Activated naive CD8-positive, alpha-beta T cell treated with anti-CD3 and anti-CD28 coated beads, Interleukin-2, amount 50 U/mL, for 16 hours (primary cell): ENCODE measurements around the gene ZDHHC11B.
"Not testable (repeated sequence)": the region's sequence is repeated elsewhere in the genome, so short reads cannot be mapped to it uniquely, and the experiment has no call there.

Experiments used
- DNase-seq: peaks from one replicate; pipeline ENCODE4 v3.0.0-alpha.2; 2020; ENCODE audit warnings: low read depth, low spot score

ZDHHC11B gene

GRCh38 chr5:753567-754142 lies 30.9 kb downstream of the ZDHHC11B start:
- not testable (repeated sequence) for DNase-seq

GRCh38 chr5:752532-753115 lies 31.9 kb downstream of the ZDHHC11B start:
- not testable (repeated sequence) for DNase-seq

- DNase-seq: not testable (repeated sequence)
These were observed 32.5 kb downstream of the ZDHHC11B start for GRCh38 chr5:751992-752391.

GRCh38 chr5:751496-751895 lies 33.0 kb downstream of the ZDHHC11B start:
- DNase-seq: no peak

GRCh38 chr5:750226-750625 lies 34.3 kb downstream of the ZDHHC11B start:
- not testable (repeated sequence) for DNase-seq

GRCh38 chr5:749101-749670 lies 35.3 kb downstream of the ZDHHC11B start:
- DNase-seq: no peak

- not testable (repeated sequence) for DNase-seq
These were observed 36.2 kb downstream of the ZDHHC11B start for GRCh38 chr5:748011-748980.

GRCh38 chr5:747303-747844 lies 37.2 kb downstream of the ZDHHC11B start:
- DNase-seq: not testable (repeated sequence)

- DNase-seq: no peak
These were observed 38.2 kb downstream of the ZDHHC11B start for GRCh38 chr5:746258-746761.

- DNase-seq: not testable (repeated sequence)
These were observed 39.0 kb downstream of the ZDHHC11B start for GRCh38 chr5:745272-746142.

GRCh38 chr5:743696-744404 lies 40.7 kb downstream of the ZDHHC11B start:
- not testable (repeated sequence) for DNase-seq

- DNase-seq: not testable (repeated sequence)
These were observed 42.3 kb downstream of the ZDHHC11B start for GRCh38 chr5:742276-742675.

GRCh38 chr5:734145-734544 lies 50.4 kb downstream of the ZDHHC11B start:
- DNase-seq: not testable (repeated sequence)

GRCh38 chr5:732754-733454 lies 51.6 kb downstream of the ZDHHC11B start:
- not testable (repeated sequence) for DNase-seq

- not testable (repeated sequence) for DNase-seq
These were observed 55.3 kb downstream of the ZDHHC11B start for GRCh38 chr5:729225-729624.

GRCh38 chr5:727087-727486 lies 57.4 kb downstream of the ZDHHC11B start:
- DNase-seq: not testable (repeated sequence)

GRCh38 chr5:723865-724264 lies 60.7 kb downstream of the ZDHHC11B start:
- not testable (repeated sequence) for DNase-seq

GRCh38 chr5:723309-723708 lies 61.2 kb downstream of the ZDHHC11B start:
- not testable (repeated sequence) for DNase-seq

GRCh38 chr5:719379-719778 lies 65.2 kb downstream of the ZDHHC11B start:
- DNase-seq: not testable (repeated sequence)
